Cardiac septum (tissue), 1 donor: ENCODE measurements around the gene LRRK1. TPM values are rescaled to one million over a fixed set of nuclear protein-coding genes. Genes with fewer than 3 reads are reported as not detected.
A peak's percentile ranks its signal among the peaks of the same experiment; 100 is the strongest.
"Not testable (repeated sequence)": the region's sequence is repeated elsewhere in the genome, so short reads cannot be mapped to it uniquely, and the experiment has no call there.

Source experiments
- DNase-seq: peaks from one replicate; pipeline ENCODE4 v3.0.0-alpha.2; 2020; ENCODE audit warnings: low spot score
- intact Hi-C: fragments of 100-400 bp; cut with DNase I; formaldehyde crosslinking; loops from one replicate; pipeline ENCODE4 v1.14.0; 2022
- total RNA-seq: library from RNA; stranded (reverse); fragmentation: NEBNext Ultra II Directional; extraction: Animal tissue kit (Norgen Biotek cat#: 25700); gene quantifications from one replicate; pipeline ENCODE4 v1.2.1, GENCODE V29; 2021
- donor health status: DM: no; HTN: no; CAD: no.

LRRK1 gene
- total RNA-seq, 1 donor from 2014 or later, result 3.5 TPM

- intact Hi-C loops, result no loop called here
These were observed 149.9 kb downstream of the LRRK1 start for GRCh38 chr15:101068961-101069653.

GRCh38 chr15:101069654-101069973 is 150.5 kb downstream of the LRRK1 start:
- intact Hi-C loops, result no loop called here
- DNase-seq, result no peak

More at GRCh38 chr15:101068961-101069653, 149.9 kb downstream of the LRRK1 start:
- no peak for DNase-seq

GRCh38 chr15:101070024-101070423 is 150.9 kb downstream of the LRRK1 start:
- no peak for DNase-seq
- intact Hi-C loops, result no loop called here

- DNase-seq, result no peak
- intact Hi-C loops, result no loop called here
These were observed 151.5 kb downstream of the LRRK1 start for GRCh38 chr15:101070502-101071273.

- no peak for DNase-seq
- intact Hi-C loops, result no loop called here
These were observed 152.5 kb downstream of the LRRK1 start for GRCh38 chr15:101071651-101072050.

GRCh38 chr15:101072235-101072634 is 153.1 kb downstream of the LRRK1 start:
- intact Hi-C loops, DNase-seq: not testable (repeated sequence)

GRCh38 chr15:101077806-101078668 is 158.9 kb downstream of the LRRK1 start:
- DNase-seq, result not testable (repeated sequence)

GRCh38 chr15:101078669-101079323 is 159.6 kb downstream of the LRRK1 start:
- DNase-seq, result no peak
- intact Hi-C loops, result no loop called here

More at GRCh38 chr15:101077806-101078668, 158.9 kb downstream of the LRRK1 start:
- intact Hi-C loops, result not testable (repeated sequence)

- intact Hi-C loops, result no loop called here
- DNase-seq, result no peak
These were observed 162.7 kb downstream of the LRRK1 start for GRCh38 chr15:101081900-101082299.

GRCh38 chr15:101083336-101084045 is 164.3 kb downstream of the LRRK1 start:
- DNase-seq, result no peak
- intact Hi-C loops, result no loop called here

- no peak for DNase-seq
- intact Hi-C loops, result loop anchor here (5.0 kb wide), 1 partner anchor 68 kb away; no protein-coding TSS in a partner anchor
These were observed 165.6 kb downstream of the LRRK1 start for GRCh38 chr15:101084801-101085200.

- DNase-seq, result no peak
- intact Hi-C loops, result loop anchor here (5.0 kb wide), 1 partner anchor 68 kb away; no protein-coding TSS in a partner anchor
These were observed 166.1 kb downstream of the LRRK1 start for GRCh38 chr15:101085311-101085700.

GRCh38 chr15:101086394-101087171 is 167.4 kb downstream of the LRRK1 start:
- no peak for DNase-seq
- intact Hi-C loops, result loop anchor here (5.0 kb wide), 1 partner anchor 69 kb away; no protein-coding TSS in a partner anchor

- DNase-seq, result no peak
- intact Hi-C loops, result loop anchor here (5.0 kb wide), 1 partner anchor 70 kb away; no protein-coding TSS in a partner anchor
These were observed 168.1 kb downstream of the LRRK1 start for GRCh38 chr15:101087172-101087769.

- intact Hi-C loops, result loop anchor here (1.0 to 5.0 kb wide), 3 partner anchors 33 to 170 kb away; no protein-coding TSS in a partner anchor
- no peak for DNase-seq
These were observed 169.1 kb downstream of the LRRK1 start for GRCh38 chr15:101088271-101088670.

GRCh38 chr15:101088788-101089578 is 169.8 kb downstream of the LRRK1 start:
- intact Hi-C loops, result loop anchor here (1.0 to 5.0 kb wide), 3 partner anchors 32 to 169 kb away; no protein-coding TSS in a partner anchor

More at GRCh38 chr15:101088788-101089578, 169.8 kb downstream of the LRRK1 start:
- DNase-seq, result peak; percentile 92
